Purkinje cell (primary cell): Measurements from ENCODE around the gene AACS. TPM values are rescaled to one million over a fixed set of nuclear protein-coding genes. Genes with fewer than 3 reads are reported as not detected.

Source experiments
- polyA plus RNA-seq: library from polyadenylated mRNA; unstranded; fragments of >200 nt; fragmentation: Nextera tagmentation; gene quantifications from 2 replicates; pipeline ENCODE4 v1.2.1, GENCODE V29; 2014

The AACS gene
- polyA plus RNA-seq: 10.8 and 14.1 TPM in 2 replicates

DNA sequence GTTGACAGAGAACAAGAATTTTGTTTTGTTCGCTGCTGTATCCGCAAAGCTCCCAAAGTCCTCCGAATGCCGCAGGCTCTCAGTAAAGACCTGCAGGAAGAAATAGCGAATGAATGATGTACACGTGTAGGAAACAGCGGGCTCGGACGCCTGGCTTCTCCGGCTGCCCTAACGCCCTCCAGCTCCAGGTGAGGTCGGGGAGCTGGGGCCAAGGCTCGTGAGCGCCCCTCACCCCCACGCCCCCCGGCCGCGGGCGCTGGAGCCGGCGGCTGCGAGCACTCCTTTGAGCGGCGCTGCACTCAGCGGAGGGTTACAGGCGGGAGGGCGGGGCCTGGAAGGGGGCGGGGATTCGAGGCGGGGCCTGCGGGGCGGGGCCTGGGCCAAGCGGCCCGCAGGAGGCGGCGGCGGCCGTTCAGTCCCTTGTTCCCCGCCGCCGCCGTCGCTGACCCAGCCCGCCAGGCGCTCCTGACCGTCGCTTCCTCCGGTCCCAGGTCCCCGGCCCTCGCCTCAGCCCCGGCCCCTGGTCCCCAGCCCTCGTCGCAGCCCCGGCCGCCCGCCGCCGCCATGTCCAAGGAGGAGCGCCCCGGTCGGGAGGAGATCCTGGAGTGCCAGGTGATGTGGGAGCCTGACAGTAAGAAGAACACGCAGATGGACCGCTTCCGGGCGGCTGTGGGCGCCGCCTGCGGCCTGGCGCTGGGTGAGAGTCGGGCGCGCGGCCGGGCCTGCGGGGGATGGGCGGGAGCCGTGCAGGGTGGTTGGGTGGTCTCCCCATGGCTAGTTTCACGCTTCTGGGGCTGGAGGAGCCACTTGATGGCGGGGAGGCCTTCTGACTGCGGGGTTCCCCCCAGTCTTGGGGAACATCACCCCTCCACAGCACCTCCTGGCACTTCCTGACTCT, at the start of gene AACS:
TSS of gene AACS (plus strand) at position 415 of the 898 bp plus-strand sequence. CDS start at position 565, 150 bp downstream.

DNA sequence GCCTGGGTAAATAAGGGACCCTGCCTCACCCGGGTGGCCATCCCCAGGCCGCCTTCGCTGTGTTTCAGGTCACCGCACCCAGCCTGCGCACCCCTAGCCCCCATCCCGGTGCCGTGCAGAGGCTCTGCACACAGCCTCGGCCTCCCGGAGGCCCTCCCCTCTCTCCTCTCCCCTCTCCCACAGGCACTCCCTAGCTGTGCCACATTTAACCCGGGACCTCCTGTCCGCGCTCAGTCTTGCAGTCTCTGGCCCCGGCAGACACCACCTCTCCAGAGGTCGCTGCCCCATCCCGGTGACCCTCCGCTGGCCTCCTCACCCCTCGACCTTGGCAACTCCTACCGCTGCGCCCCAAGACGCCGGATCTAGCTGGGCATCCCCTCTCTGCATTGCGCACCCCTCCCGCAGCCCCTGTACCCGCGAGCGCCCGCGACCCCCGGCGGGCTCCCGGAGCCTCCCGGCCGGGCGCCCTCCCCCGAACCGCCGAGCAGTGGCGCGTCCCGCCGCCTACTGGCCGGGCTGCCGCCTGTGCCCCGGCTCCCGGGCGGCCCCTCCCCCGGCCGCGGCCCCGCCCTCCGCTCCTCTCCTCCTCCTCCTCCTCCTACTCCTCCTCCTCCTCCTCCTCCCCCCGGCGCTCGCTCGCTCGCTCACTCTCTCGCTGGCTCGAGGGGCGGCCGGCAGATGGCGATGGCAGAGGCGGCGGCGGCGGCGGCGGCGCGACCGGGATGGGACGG, 120.7 kb downstream of the AACS start, which contains the start of gene TMEM132B:
TSS of gene TMEM132B (plus strand) at position 647 of the 731 bp plus-strand sequence.

Other genes with a start within 250 kb of the AACS start
- gene SCARB1, start 201.6 kb upstream of the AACS start, polyA plus RNA-seq: 0.88 and 6.0 TPM in 2 replicates
- 893 and 914 TPM in 2 replicates for gene UBC, start 150.8 kb upstream of the AACS start, polyA plus RNA-seq
- gene DHX37, start 76.3 kb upstream of the AACS start, polyA plus RNA-seq: 0.12 and 0.35 TPM in 2 replicates
- 15.2 and 16.2 TPM in 2 replicates for gene BRI3BP, start 71.8 kb upstream of the AACS start, polyA plus RNA-seq
- gene TMEM132B, start 121.0 kb downstream of the AACS start, polyA plus RNA-seq: 3.7 TPM in 1 of 2 replicates, not detected in the other